HG02623 (cell line): Measurements from ENCODE around the gene ASF1B.
"Not testable (repeated sequence)": the region's sequence is repeated elsewhere in the genome, so short reads cannot be mapped to it uniquely, and the experiment has no call there.

Experiments
- ATAC-seq: cut with Tn5 transposase; IDR thresholded peaks from one replicate; pipeline ENCODE4 v1.9.1; 2021; ENCODE audit warnings: moderate library complexity; ENCODE audit not compliant: unreplicated experiment

Gene ASF1B

DNA sequence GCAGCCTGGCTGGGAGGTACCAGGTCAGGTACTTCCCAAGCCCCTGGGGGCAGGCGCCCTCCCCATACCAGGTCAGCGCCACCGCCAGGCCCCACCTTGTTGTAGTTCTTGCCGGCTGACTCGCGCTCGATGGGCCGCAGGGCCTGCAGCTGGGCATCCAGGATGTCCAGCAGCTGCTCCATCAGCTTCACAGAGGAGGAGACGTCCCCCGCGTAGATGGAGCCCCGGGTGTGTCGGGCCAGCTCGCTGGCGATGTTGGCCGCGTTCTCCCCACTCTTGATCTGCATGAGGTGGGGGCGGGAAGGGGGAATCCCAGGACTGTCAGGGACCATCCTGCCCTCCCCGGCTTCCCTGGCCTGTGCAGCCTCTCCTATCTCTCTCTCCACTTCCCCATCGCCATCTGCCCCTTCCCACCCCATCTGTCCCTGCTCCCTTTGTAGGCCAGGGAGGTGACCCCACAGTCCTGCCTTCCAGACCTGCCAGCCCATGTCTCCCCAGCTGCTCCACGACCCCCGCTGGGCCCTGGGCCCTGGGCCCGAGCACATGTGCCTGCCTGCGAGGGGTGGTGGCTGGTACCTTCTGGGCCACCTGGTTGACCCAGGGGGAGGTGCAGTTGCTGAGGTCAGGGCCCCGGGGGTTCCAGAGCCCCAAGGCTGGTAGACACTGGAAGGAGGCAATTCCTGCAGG is 23.8 kb upstream of the ASF1B start:
- ATAC-seq = no peak

DNA sequence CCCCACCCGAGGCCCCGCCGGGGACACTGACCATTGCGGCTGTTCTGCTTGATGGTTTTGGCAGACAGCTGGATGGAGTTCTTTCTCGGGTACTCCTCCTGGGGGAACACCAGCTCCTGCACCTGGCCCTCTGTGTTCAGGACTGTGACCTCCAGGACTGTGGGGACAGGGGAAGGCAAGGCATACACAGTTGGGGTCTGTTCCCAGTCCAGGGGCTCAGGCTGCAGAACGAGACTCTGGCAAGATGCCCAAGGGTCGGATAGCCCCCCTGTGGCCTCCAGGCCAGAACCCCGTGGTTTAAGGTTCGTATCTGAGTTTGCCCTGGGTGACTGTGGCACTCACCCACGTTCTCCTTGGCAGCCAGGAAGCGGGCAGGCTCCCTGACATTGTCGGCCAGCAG is 22.7 kb upstream of the ASF1B start:
- no peak for ATAC-seq

DNA sequence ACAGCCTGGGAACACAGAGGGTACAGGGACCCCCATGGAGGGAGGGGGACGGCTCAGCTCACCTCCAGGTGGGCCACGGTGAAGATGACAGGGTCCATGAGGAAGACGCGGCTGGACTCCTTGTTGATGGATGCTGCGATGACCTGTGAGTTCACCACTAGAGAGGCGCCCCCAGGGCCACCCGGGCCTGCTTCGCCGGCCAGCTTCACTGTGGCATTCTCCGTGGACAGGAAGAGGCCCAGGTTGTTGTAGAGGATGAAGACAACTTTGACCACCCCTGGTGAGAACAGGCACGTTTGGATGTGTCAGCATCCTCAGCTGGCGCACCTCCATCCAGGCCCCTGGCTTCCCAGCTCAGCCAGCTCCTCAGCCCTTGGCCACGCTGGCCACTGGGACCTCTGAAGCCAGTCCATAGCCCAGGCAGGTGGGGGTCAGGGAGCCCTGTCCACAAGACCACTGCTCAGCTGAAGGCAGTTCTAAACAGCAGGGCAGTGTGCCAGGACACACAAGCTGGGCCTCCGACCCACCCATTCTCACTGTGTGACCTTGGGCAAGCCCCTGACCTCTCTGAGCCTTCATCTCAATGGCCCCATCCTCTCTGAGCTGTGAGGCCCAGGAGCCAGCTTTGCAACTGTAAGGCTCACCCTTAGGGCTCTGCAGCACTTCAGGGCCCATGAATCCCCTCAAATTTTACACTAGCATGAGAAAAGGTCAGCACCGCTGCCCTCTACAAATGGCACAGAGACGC is 22.1 kb upstream of the ASF1B start:
- ATAC-seq = no peak

DNA sequence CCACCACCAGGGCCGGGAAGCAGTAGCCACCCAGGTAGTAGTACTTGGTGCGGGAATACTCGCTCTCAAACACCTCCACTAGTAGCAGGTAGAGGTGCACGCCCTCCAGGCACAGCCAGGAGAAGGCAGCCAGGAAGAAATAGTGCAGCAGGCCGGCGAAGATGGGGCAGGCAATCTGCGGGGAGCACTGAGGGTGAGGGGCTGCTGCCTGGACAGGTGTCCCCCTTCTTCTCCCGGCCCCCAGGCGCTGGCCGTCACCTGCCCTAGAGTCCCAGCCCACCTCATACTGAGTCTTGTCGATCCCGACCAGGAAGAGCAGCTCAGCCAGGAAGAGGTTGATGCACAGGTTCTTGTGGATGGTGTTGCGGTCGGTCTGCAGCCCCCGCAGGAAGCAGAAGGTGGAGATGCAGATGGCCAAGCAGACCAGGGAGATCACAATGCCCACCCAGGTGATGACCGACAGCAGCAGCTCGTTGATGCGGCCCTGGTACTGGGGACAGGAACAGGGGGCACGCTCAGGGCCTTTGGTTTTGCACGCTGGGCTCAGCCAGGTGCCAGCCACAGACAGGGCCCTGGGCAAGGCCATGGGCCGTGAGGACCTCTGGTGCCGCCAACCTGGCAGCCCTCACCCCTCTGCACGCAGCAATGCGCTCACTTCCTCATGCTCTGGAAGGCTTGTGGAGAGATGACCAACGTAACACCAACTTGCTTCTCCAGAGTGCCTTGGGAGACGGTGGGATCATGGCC is 20.8 kb upstream of the ASF1B start:
- ATAC-seq = no peak

DNA sequence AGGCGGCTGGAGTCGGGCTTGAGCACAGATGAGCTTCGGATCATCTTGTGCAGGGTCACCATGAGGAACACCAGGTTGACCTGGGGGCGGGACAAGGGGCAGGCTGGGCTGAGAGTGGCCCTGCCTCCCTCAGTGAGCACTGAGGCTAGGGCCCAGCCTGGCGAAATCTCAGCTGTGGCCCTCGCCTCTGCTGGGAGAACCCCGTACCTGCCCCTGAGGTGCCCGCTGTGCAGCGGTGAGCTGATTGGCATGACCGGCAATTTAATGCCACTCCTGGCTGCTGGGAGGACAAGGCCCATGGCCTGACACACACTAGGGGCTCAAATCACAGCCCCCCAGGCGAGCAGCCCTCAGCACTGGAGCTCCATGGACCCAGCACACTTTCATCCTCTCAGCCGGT is 19.7 kb upstream of the ASF1B start:
- ATAC-seq = no peak

DNA sequence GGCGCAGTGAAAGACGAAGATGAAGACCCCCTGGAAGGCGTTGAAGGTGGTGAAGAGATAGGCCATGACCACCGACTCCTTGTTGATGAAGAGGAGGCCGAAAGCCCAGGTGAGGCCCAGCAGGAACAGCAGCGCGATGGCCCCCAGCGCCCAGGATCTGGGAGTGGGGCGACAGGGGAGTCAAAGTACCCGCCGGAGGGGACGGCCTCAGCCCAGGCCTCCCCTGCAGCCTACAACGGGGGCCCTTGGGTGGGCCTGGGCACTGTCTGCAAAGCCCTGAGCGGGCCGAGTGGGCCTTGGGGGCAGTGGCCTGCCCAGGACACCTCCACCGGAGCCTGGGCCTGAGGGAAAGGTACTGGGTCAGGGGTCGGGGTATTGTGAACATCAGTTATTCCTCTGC is 19.0 kb upstream of the ASF1B start:
- ATAC-seq = no peak

DNA sequence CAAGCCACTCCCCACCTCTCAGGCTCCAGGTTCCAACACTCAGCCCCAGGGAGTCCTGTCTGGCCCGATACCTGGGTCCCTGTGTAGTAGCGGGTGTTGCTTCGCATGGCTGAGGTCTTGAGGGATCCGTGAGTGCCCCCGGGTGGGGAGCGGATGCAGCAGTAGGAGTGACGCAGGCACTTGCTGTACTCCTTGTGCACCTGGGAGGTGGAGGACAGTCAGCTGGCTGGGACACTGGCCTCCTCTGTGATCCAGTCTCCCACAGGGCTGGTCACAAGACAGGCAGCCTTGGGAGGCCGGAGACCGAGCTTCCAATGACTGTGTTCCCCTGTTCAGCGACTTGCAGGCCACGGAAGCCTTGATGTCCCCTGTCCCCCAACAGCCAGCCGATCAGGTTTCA is 16.3 kb upstream of the ASF1B start:
- ATAC-seq = no peak

DNA sequence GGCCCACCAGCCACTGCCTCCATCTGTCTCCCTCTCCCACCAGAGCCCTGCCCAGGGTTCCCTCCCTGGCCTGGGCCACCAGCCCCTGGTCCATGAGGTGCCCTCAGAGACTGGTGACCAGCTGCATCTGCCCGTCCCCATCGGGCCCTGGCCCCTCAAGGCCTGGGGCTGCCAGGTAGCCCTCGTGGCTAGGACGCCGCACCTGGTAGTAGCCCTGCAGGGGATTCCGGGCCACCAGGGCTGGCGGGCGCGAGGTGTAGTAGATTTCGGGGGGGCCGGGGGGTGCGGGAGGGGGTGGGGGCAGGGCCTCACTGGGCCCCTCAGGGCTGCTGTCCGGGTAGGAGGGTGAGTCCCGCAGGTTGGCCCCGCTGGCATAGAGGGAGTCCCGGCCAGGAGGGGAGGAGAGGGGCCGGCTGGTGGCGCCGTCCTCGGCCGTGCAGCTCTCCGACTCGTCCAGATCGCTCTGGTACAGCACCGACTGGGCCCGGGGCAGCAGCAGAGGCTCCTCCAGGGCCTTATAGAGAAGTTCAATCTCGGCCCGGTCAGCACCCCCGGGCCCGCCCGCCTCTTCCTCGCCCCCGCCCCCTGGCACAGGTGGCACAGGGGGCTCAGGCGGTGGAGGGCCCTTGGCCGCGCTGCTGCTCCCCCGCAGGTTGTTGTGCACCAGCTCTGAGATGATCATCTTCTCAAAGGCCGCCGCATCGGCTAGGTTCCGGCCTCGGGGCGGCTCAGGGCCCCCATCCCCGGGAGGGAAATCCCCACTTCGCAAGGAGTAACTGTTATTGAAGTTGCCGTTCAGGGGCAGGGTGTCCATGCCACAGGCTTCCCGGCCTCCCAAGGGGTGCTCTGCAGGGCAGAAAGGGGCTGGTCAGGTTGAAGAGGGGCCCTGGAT is 14.6 kb upstream of the ASF1B start:
- ATAC-seq = no peak

DNA sequence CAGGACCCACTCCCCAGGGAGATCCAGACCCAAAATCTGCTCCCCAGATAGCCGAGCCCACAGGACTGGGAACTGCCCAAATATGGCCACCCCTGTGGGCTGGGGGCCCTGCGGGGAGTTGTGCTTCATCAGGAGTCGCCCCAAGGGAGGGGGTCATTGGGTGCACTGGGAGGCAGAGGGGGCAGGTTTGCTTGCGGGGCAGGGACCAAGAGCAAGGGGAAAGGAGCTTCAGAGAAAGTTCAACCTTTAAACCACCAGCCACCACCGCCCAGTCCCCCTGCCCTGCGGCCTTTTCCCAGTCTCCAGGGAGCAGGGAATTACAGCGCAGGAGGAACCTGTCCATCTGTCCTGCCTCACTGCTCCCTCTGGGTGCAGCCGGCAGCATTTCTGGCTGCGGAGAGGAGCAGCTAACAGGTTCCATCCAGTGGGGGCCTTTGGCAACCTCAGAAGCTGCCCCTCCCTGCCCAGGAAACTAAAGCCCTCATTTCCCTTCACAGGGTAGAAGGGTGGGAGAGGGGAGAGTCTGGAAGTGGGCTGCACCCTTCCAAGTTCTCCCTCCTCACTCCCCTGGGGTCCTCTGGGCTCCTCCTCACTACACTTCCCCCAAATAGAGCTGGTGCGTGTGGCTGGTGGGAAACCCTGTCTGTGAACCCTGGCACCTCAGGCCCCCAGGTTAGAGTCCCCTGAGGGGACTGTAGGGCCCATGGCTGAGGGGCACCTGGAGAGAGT is 13.8 kb upstream of the ASF1B start:
- ATAC-seq = no peak

DNA sequence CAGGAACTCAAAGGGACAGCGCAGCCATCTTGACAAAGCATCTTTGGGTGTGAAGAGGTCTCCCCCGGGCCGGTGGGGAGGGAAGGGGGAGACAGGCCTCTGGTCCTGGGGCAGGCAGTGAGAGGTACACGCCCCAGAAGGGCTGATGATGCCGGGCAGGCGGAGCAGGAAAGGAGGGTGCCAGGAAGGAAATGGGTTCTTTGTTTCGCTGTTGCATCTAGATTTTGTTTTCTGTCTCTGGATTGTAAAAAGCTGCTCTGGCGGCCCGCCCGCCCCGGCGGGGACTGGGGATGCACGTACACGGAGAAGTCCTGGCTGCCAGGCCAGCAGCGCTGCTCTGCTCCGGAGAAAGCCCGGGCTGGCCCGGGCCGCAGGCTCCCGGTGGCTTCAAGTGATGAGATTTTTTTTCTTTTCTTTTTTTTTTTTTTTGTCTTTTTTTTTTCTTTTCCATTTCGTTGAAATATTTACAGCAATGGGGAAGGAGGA is 13.2 kb upstream of the ASF1B start:
- ATAC-seq = no peak

DNA sequence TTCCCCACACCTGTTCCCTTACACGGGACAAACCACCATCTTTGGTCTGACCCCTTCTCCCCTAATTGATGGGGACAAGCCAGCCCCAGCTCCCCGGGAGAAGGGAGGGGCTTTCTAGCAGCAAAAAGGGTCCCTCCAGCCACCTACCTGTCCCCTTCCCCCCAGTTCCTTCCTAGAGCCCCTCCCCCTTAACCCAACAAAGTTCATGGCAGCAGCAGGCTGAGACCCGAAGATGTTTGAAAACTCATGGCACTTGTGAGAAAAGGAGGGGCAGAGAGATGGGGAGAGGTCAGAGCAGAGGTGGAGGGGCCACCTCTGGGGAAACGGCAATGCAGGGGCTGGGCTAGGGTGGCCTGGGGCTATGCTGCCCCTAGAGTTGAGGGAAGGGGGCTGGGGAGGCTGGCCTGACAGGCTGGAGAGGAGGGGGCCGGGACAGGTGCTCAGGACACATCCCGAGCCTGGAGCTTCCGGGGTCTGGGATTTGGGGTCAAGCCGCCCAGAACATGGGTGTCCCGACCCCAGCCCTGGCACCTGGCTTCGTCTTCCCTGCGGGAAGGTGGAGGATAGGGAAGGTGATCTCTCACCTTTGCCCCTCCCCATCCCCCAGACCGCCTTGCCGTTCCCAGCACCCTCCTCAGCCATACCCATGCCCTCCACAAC is 12.5 kb upstream of the ASF1B start:
- no peak for ATAC-seq

DNA sequence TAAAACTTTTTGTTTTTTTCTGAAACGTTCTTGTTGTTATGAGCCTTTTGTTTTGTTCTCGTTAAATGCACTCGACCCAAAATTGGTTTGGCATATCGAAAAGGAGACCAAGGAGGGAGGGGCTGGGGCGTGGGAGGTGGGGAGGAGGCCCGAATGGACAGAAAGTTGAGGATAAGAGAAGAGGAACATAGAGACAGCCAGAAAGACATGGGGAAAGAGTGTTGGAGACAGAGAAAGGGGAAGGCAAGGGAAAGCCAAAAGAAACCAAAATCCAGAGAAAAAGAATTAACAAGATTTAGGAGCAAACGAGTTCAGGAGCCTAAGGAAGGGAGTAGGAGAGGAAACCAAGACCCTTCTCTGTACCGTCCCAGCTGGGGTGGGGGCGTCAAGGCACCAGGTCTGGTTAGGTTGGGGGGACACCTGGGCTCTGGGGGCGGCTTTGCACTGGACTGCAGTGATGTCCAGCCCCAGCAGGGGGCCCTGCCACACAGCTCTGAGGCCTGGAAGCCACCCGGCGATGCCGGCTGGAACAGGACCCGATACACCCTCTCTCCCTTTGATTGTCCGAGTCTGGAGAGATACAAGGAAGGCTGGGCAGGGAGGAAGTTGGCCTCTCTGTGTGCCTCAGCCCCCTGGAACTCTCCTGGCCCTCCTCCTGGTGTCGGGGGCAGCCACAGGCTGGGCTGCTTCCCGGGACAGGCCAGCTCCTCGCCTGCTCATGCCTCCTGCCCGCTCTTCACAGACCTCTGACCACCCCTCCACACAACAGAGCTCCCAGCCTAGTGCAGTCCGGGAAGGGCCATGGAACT is 11.6 kb upstream of the ASF1B start:
- ATAC-seq = no peak

DNA sequence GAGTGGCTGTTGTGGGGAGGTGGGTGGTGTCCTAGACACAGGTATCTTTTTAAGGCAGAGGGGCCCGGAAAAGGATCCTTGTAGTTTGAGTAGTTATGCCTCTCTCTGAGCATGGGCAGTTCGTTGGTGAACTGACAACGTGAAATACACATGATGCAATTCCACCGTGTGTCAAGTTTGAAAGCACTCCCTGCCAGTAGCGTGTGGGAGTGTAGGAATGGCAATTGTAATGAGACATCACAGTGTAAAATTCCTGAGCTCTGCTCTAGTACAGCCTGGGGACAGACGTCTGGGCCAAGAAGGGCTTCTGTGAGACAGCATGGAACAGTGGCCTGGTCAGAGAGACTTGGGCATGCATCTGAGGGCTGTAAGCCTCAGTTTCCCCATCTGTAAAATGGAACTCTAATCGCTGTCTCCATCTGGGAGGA is 10.4 kb upstream of the ASF1B start:
- no peak for ATAC-seq

DNA sequence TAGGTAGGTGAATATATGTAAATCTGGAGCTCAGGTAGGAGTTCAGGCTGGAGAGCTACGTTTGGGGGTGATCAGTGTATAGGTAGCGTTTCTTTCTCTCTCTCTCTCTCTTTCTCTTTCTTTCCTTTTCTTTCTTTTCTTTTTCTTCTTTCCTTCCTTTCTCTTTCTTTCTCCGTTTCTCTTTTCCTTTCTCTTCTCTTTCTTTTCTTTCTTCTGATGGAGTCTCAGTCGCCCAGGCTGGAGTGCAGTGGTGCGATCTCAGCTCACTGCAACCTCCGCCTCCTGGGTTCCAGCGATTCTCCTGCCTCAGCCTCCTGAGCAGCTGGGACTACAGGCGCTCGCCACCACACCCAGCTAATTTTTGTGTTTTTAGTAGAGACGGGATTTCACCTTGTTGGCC is 9.8 kb upstream of the ASF1B start:
- ATAC-seq = not testable (repeated sequence)

DNA sequence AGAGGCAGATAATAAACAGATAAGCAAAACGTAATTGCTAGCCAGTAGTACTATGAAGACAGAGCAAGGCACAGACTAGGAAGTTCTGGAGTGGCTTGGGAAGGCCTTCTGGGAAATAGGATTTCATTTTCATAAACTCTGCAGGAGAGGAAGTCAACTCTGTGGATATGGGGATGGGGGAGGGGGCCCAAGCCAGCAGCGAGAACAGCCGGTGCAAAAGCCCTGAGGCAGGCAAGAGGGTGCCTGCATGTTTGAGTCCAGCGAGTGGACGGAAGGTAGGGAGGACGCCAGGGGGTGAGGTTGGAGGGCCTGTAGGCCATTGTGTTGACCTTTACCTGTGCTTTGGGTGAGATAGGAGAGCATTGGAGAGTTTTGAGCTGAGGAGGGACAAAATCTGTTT is 9.0 kb upstream of the ASF1B start:
- ATAC-seq = no peak

DNA sequence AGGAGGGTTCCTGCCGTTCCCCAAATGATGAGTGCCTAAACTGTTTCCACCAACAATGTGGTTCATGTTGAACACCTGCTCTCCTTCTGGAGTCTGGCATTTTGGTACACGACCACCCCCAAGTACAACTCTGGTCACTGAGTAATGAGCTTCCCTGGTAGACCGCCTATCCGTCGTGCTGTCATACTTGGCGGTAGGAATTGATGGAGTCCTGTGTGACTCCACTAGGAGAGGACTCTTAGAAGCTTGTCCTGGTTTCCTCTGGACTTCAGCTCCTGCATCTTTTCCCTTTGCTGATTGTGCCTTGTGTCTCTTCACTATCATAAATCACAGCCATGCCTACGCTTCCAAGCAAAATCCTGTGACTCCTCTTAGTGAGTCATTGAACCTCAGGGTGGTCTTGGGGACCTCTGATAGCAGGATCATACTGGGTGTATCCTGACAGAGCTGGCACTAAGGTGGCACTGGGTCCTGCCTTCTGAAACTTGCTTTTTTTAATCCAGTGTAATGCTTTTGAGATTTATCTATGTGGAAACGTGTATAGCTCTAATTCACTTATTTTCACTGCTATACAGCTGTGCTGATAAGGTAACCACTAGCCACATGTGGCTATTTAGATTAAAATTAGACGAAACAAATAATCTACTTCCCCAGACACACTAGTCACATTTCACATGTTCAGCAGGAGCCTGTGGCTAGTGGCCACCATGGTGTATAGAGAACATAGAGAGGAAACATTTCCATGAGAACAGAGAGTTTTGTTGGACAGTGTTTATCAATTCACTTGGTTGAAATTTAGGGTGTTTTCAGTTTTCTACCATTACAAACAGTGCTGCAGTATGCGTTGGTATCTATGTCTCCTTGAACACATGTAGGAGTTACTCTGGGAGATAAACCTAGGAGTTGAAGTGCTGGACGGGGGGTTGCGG is 6.1 kb upstream of the ASF1B start:
- ATAC-seq = no peak

DNA sequence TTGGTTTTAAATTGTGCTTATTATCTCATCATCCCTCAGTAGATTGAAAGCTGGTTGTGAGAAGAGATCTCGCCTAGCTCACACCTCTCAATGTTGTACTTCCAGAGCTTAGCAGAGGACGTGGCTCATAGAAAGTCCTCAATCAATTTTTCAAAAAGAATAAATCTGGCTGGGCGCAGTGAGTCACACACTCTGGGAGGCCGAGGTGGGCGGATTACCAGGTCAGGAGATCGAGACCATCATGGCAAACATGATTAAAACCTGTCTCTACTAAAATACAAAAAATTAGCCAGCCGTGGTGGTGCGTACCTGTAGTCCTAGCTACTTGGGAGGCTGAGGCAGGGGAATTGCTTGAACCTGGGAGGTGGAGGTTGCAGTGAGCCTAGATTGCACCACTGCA is 4.7 kb upstream of the ASF1B start:
- no peak for ATAC-seq

DNA sequence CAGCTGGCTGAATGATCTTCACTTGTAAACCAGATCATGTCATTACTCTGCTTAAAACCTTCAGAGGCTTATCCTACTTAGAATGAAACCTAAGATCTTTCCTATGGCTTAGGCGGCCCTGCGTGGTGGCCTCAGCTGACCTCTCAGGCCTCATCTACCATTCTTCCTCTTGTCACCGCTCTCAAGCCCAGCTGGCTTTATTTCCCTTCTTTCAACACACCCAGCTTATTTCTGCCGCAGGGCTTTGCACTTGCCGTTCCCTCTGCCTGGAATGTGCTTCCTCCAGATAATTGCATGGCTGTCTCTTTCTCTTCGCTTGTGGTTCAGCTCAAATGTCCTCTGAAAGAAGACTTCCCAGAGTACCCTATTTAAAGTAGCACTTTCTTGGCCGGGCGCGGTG is 3.6 kb upstream of the ASF1B start:
- no peak for ATAC-seq
